BLaER1 treated with 17β-estradiol and CSF1 and Interleukin-3, amounts not matched to agents 10 nM and 100 nM (cell line): ENCODE data around the gene VAC14.

Source experiments
- H3K27ac ChIP-seq, 11 experiments: shearing (Covaris generic); formaldehyde crosslinking; 2 replicates each; pipeline ENCODE4 v1.8.1; 2022
- H3K27me3 ChIP-seq, 11 experiments: shearing (Covaris generic); formaldehyde crosslinking; 2 replicates each; pipeline ENCODE4 v1.8.1; 2022
- H3K36me3 ChIP-seq, 11 experiments: shearing (Covaris generic); formaldehyde crosslinking; 2 replicates each; pipeline ENCODE4 v1.8.1; 2022
- H3K4me1 ChIP-seq, 10 experiments: shearing (Covaris generic); formaldehyde crosslinking; 2 replicates each; pipeline ENCODE4 v1.8.1; 2022
- H3K4me2 ChIP-seq, 11 experiments: shearing (Covaris generic); formaldehyde crosslinking; 2 replicates each; pipeline ENCODE4 v1.8.1; 2022
- H3K4me3 ChIP-seq, 10 experiments: shearing (Covaris generic); formaldehyde crosslinking; 2 replicates each; pipeline ENCODE4 v1.8.1; 2022
- H3K9ac ChIP-seq, 11 experiments: shearing (Covaris generic); formaldehyde crosslinking; 2 replicates each; pipeline ENCODE4 v1.8.1; 2022
- H3K9me3 ChIP-seq, 11 experiments: shearing (Covaris generic); formaldehyde crosslinking; replicated peaks in 1 of 11; 2 replicates each; pipeline ENCODE4 v1.8.1; 2022
- H4K20me1 ChIP-seq, 11 experiments: shearing (Covaris generic); formaldehyde crosslinking; 2 replicates each; pipeline ENCODE4 v1.8.1; 2022
- Cebpa-rat ChIP-seq, 11 experiments: shearing (Covaris generic); IDR thresholded peaks; 2 replicates each; pipeline ENCODE4 v1.8.1; 2022

VAC14 gene

GRCh38 chr16:70689035-70689969 lies 111.7 kb downstream of the VAC14 start:
- Histone ChIP-seq H3K4me2 (peak overlapping the region in 7 of 11 experiments; percentile 31 to 94 (median 53); a peak in 11 of 22 replicates), H3K4me1 (peaks cover 15 to 92% (median 80%) of the 10 kb centered on the region in 10 experiments; a peak in 19 of 20 replicates), H4K20me1 (peaks cover 0 to 86% (median 7%) of the 10 kb centered on the region in 11 experiments; a peak in 17 of 22 replicates), H3K9ac (no peak overlapping the region; a peak in 1 of 22 replicates), H3K4me3 (no peak overlapping the region), H3K27me3 (no peaks in the 10 kb centered on the region), H3K36me3 (peaks cover 0 to 55% (median 0%) of the 10 kb centered on the region in 11 experiments; a peak in 6 of 22 replicates), H3K27ac (no peak overlapping the region), H3K9me3 (no peaks in the 10 kb centered on the region)
- TF ChIP-seq Cebpa-rat (IDR thresholded peaks at IDR 0.05): no peak

DNA sequence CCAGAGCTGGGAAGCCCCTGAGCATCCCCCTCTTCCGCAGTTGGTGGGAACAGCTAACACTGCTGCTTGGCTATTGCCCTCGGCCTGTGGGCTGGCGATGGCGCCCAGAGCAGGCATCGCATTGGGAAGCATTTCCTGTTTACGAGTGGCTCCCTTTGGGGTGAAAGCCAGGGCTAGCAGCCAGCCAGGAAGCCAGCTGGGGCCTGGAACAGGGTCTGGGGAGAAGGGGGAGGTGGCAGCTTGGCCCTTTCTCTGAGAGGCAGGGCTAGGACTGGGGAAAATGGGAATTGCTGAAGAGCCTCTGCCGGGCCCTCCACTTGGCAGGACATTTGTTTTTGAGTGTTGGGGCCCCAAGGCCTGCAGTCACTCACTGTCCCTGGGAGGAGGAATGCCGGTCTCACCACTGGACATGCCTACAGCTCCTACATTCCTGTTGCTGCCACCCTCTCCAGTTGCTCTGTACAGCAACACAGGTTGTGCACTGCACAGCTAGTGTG lies 112.7 kb downstream of the VAC14 start:
- TF ChIP-seq Cebpa-rat (IDR thresholded peaks at IDR 0.05): no peak
- Histone ChIP-seq H3K4me2 (peak overlapping the region in 9 of 11 experiments; percentile 31 to 81 (median 42); a peak in 15 of 22 replicates), H3K27me3 (no peaks in the 10 kb centered on the region), H3K36me3 (peaks cover 0 to 45% (median 0%) of the 10 kb centered on the region in 11 experiments; a peak in 6 of 22 replicates), H3K4me1 (peaks cover 10 to 92% (median 80%) of the 10 kb centered on the region in 10 experiments; a peak in 19 of 20 replicates), H3K9me3 (no peaks in the 10 kb centered on the region), H3K27ac (peak overlapping the region in 1 of 11 experiments; percentile 19; a peak in 2 of 22 replicates), H4K20me1 (peaks cover 8 to 84% (median 17%) of the 10 kb centered on the region in 11 experiments; a peak in 21 of 22 replicates), H3K4me3 (no peak overlapping the region), H3K9ac (peak overlapping the region in 1 of 11 experiments; percentile 24; a peak in 1 of 22 replicates)

GRCh38 chr16:70687671-70688245 lies 113.2 kb downstream of the VAC14 start:
- Histone ChIP-seq H3K4me3 (no peak overlapping the region), H3K27me3 (no peaks in the 10 kb centered on the region), H3K27ac (peak overlapping the region in 1 of 11 experiments; percentile 19; a peak in 1 of 22 replicates), H3K36me3 (peaks cover 0 to 40% (median 0%) of the 10 kb centered on the region in 11 experiments; a peak in 7 of 22 replicates), H3K4me1 (peaks cover 9 to 92% (median 80%) of the 10 kb centered on the region in 10 experiments; a peak in 19 of 20 replicates), H4K20me1 (peaks cover 13 to 84% (median 22%) of the 10 kb centered on the region in 11 experiments; a peak in 21 of 22 replicates), H3K9me3 (no peaks in the 10 kb centered on the region), H3K9ac (peak overlapping the region in 1 of 11 experiments; percentile 24; a peak in 2 of 22 replicates), H3K4me2 (peak overlapping the region in 9 of 11 experiments; percentile 31 to 91 (median 42); a peak in 13 of 22 replicates)
- no peak for TF ChIP-seq Cebpa-rat (IDR thresholded peaks at IDR 0.05)

DNA sequence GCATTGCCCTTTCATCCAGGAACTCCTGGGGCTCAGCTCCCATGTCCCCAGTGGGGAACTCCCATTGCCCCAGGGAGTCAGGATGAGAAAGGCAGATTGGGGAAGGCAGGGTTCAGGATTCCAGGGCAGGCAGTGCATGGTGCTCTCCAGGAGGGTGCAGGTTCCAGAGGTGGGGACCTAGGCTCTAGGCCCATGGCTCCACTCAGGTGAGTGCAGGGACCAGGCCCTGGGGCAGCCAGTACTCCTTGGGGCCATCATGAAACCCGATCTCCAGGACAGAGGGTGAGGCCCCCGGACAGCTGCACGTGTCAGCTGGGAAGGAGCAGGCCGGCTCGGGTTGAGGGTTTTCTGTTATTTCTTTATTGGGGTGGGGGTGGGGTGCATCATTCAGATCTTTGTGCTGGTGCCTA lies 113.9 kb downstream of the VAC14 start:
- Histone ChIP-seq H3K36me3 (peaks cover 0 to 33% (median 0%) of the 10 kb centered on the region in 11 experiments; a peak in 7 of 22 replicates), H3K9me3 (no peaks in the 10 kb centered on the region), H3K4me3 (no peak overlapping the region), H3K9ac (peak overlapping the region in 1 of 11 experiments; percentile 94; a peak in 1 of 22 replicates), H3K27ac (no peak overlapping the region), H3K4me1 (peaks cover 9 to 92% (median 80%) of the 10 kb centered on the region in 10 experiments; a peak in 19 of 20 replicates), H4K20me1 (peaks cover 20 to 82% (median 29%) of the 10 kb centered on the region in 11 experiments; a peak in 21 of 22 replicates), H3K4me2 (peak overlapping the region in 8 of 11 experiments; percentile 81 to 99 (median 96); a peak in 12 of 22 replicates), H3K27me3 (no peaks in the 10 kb centered on the region)
- no peak for TF ChIP-seq Cebpa-rat (IDR thresholded peaks at IDR 0.05)

DNA sequence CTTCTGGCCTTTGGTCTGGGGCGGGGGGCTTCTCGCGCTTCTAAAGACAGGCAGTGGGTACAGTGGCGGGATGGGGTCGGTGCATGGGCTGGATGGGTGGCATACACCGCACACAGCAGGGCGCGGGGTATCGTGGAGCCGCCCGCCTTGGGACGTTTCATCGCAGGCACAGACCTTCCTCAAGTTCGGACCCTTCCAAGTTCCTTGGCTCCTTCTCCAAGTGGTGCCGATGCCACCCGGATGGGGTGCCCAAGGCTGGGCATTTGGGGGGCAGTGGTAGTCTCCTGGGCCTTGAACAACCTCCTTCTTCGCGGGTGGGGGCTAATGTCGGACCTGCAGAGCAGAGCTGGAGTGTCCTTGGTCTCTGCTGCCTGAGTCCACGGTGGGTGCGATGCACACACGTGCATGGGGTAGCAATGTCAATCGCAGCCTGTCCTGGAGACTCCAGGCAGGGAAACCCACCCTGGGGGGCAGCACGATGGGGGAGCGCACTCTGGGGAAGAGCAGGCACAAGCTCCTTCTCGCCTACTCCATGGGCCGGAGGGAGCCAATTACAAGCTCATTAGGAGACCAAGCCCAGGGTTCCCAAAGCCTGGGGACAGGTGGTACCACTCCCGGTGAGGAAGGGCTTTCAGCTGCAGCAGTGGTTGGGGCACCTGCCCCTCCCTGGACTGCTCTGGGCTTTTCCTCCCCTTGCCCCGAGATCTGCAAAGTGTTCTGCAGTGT lies 114.4 kb downstream of the VAC14 start:
- no peaks in the 10 kb centered on the region for H3K27me3 ChIP-seq
- H3K36me3 ChIP-seq: peaks cover 0 to 27% (median 0%) of the 10 kb centered on the region in 11 experiments; a peak in 7 of 22 replicates
- peak overlapping the region in 10 of 11 experiments; percentile 50 to 90 (median 81); a peak in 19 of 22 replicates for H3K27ac ChIP-seq
- TF ChIP-seq Cebpa-rat (IDR thresholded peaks at IDR 0.05): no peak
- H4K20me1 ChIP-seq: peaks cover 25 to 82% (median 34%) of the 10 kb centered on the region in 11 experiments; a peak in 21 of 22 replicates
- H3K4me3 ChIP-seq: peak overlapping the region; percentile 56 to 95 (median 87)
- peak overlapping the region; percentile 75 to 94 (median 88) for H3K9ac ChIP-seq
- H3K4me1 ChIP-seq: peaks cover 9 to 92% (median 80%) of the 10 kb centered on the region in 10 experiments; a peak in 19 of 20 replicates
- H3K9me3 ChIP-seq: no peaks in the 10 kb centered on the region
- H3K4me2 ChIP-seq: peak overlapping the region; percentile 81 to 99 (median 96)

GRCh38 chr16:70685938-70686375 lies 115.0 kb downstream of the VAC14 start, which contains the start of gene MTSS2:
Gene MTSS2, minus strand, starts transcription at chr16:70686053. Its CDS starts 262 bp downstream, at chr16:70685791.
- Histone ChIP-seq H3K4me3 (peak within 1 kb of the TSS; percentile 56 to 95 (median 87)), H3K36me3 (peaks cover 0 to 22% (median 0%) of the 10 kb centered on the region in 11 experiments; a peak in 7 of 22 replicates), H3K27ac (peak within 1 kb of the TSS; percentile 50 to 90 (median 80); a peak in 21 of 22 replicates), H3K4me2 (peak within 1 kb of the TSS; percentile 81 to 99 (median 96)), H3K4me1 (peaks cover 9 to 92% (median 80%) of the 10 kb centered on the region in 10 experiments; a peak in 19 of 20 replicates), H3K27me3 (no peaks in the 10 kb centered on the region), H4K20me1 (peaks cover 31 to 83% (median 40%) of the 10 kb centered on the region in 11 experiments; a peak in 21 of 22 replicates), H3K9ac (peak within 1 kb of the TSS; percentile 75 to 94 (median 88)), H3K9me3 (no peaks in the 10 kb centered on the region)
- no peak for TF ChIP-seq Cebpa-rat (IDR thresholded peaks at IDR 0.05)

- Histone ChIP-seq H3K9ac (peak overlapping the region; percentile 75 to 94 (median 88)), H3K4me1 (peaks cover 9 to 88% (median 76%) of the 10 kb centered on the region in 10 experiments; a peak in 19 of 20 replicates), H3K27ac (peak overlapping the region; percentile 50 to 90 (median 80); a peak in 21 of 22 replicates), H3K36me3 (peaks cover 0 to 26% (median 4%) of the 10 kb centered on the region in 11 experiments; a peak in 18 of 22 replicates), H4K20me1 (peaks cover 36 to 87% (median 44%) of the 10 kb centered on the region in 11 experiments; a peak in 21 of 22 replicates), H3K27me3 (no peaks in the 10 kb centered on the region), H3K9me3 (no peaks in the 10 kb centered on the region), H3K4me2 (peak overlapping the region; percentile 81 to 99 (median 96)), H3K4me3 (peak overlapping the region; percentile 56 to 95 (median 87))
- TF ChIP-seq Cebpa-rat (IDR thresholded peaks at IDR 0.05): no peak
These were observed 115.7 kb downstream of the VAC14 start for GRCh38 chr16:70685061-70685937.
